ENCODE results near the gene DGKD. TPM values are rescaled to one million over a fixed set of nuclear protein-coding genes. Genes with fewer than 3 reads are reported as not detected.

Gene DGKD, protein sequence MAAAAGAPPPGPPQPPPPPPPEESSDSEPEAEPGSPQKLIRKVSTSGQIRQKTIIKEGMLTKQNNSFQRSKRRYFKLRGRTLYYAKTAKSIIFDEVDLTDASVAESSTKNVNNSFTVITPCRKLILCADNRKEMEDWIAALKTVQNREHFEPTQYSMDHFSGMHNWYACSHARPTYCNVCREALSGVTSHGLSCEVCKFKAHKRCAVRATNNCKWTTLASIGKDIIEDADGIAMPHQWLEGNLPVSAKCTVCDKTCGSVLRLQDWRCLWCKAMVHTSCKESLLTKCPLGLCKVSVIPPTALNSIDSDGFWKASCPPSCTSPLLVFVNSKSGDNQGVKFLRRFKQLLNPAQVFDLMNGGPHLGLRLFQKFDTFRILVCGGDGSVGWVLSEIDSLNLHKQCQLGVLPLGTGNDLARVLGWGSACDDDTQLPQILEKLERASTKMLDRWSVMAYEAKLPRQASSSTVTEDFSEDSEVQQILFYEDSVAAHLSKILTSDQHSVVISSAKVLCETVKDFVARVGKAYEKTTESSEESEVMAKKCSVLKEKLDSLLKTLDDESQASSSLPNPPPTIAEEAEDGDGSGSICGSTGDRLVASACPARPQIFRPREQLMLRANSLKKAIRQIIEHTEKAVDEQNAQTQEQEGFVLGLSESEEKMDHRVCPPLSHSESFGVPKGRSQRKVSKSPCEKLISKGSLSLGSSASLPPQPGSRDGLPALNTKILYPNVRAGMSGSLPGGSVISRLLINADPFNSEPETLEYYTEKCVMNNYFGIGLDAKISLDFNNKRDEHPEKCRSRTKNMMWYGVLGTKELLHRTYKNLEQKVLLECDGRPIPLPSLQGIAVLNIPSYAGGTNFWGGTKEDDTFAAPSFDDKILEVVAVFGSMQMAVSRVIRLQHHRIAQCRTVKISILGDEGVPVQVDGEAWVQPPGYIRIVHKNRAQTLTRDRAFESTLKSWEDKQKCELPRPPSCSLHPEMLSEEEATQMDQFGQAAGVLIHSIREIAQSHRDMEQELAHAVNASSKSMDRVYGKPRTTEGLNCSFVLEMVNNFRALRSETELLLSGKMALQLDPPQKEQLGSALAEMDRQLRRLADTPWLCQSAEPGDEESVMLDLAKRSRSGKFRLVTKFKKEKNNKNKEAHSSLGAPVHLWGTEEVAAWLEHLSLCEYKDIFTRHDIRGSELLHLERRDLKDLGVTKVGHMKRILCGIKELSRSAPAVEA
- 10 to 100 TPM; 23.2 to 30.8 (median 24.4) TPM for polyA plus RNA-seq (ENCODE audit: insufficient read length in 4 of 4)

DNA sequence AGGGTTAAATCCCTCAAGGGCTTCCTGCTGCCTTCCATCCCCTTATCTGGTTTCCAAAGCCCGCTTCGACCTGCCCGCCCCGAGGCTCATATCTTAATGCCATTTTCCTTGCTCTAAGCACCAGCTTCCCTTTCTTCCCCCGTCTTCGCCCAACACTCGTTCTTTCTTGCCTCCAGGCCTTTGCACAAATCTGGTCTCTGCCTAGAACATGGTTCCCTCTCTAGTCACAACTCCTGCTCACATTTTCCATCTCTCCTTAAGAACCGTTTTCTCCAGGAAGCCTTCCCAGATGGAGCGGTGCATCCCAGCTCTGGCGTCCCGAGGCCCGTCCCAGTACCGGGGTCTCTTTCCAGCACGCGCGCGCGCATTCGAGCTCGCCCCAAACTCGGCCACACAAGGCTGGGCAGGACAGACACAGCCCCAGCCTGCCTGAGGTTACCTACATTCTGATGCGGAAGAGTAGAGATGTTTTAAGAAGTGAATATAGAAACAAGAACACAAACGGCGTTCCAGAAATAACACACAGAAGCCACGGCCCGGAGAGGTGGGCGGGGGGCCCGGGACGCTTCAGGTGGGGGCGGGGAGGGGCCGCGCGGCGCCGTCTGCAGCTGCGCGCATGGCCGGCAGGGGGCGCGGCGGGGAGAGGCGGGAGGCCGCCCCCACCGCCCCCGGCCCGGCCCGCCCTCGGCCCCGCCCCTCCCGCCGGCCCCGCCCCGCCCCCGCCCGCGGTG lies at the start of gene DGKD:
DGKD (plus strand) TSS at position 726 of the 731 bp plus-strand sequence. CDS start 25 bp downstream, outside the sequence.
- DNase-seq (ENCODE audit: low read depth in 4 of 4, low spot score in 3 of 4) = peak in 3 of 4 donors; percentile 46 to 55 (median 48)

DNA sequence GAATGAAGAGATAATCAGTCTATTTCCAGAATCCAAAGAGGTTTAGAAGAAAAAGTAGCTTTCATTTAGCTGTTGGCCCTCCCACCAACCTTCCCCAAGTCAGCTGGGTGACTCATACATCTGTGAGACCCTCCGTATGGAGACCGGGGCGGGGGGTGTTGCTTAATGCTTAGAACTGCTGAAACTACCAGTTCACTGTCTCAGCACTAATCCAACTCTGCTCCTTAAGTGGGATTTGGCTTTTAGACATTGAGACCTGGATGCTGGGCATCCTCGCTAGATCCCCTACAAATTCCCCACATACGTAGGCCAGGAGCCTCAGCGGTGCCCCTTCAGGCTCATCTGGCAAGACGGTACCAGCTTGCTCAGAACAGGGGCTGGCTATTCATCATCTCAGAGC lies 46.7 kb upstream of the DGKD start, which contains the start of gene SAG:
SAG (plus strand) TSS at position 252 of the 400 bp plus-strand sequence. CDS start 1,374 bp downstream, outside the sequence.
- DNase-seq (ENCODE audit: low read depth in 4 of 4, low spot score in 3 of 4) = no peak

DNA sequence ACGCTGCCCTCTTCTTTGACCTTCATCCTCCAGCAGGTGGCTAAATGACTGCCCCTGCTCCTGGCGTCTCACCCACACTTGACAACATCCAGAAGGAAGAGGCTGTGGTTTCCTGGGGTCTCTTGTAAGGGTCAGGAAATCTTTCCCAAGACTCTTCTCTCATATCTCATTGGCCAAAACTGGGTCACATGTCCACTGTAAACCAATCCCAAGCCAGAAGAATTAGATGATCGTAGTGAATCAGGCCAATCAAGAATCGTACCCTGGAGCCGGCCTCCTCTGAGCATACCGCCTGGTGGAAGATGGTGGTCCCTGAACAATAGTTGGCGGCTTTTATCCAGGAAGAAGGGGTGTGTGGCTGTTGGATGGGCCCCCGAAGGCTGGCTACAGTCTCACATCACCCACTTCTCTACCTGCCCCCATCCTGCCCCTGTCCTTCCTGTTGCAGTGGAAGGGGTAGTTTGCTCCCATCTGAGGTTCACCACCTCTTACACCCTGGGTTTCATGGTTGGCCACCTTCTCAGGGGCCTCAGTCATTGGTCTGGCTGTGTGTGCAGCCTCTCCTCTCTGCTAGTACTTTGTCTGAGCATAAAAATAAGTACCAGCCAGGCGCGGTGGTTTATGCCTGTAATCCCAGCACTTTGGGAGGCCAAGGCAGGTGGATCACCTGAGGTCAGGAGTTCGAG lies 42.9 kb upstream of the DGKD start:
- DNase-seq (ENCODE audit: low read depth in 4 of 4, low spot score in 3 of 4) = no peak

DNA sequence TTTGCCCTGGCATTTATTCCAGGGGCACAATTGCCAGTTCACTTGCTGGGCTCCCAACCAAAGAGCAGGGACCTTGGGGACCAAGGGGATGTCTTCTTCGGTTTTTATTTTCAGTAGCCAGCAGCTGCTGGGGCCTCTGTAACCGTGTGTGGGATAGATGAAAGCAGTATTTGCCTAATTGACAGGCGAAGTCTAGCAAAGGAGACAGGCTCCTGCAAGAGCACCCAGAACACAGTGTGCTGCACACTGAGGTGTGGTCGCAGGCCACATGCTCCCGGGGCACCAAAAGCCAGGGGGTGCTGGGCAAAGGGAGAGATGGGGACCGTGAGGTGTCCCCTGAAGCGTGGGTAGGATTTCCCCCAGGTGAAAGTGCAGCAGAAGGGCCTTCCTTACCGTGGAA lies 41.4 kb upstream of the DGKD start:
- no peak for DNase-seq (ENCODE audit: low read depth in 4 of 4, low spot score in 3 of 4)

DNA sequence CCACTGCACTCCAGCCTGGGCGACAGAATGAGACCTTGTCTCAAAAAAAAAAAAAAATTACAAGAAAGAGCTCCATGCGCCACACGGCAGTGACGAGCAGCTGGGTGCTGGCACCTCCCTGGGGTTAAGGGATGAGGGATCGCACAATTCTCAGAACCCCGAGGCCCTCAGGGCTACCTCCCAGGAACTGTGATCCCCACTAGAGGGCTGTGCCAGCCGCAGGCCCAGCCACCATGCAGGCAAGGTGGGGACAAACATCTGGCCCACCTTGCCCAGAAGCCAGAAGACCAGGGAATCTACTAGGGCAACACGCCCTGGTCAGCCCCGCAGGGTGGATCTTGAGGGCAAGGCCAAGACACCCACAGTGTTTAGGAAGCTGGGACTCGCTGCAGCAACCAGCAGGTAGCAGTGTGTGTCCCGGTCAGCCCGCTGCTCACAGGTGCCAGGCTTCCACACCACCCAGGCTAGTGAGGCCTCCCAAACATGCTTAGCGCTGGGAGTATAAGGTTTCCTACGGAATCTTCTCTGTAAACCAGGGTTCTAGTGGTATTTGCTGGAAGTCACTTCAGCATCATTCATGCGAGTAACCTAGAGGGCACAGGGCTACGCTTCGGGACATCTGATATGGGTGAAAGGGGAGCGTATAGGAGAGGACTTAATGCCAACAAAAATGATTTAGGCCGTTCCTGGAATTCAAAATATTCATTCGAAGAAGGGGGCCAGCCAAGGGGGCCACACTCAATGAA lies 39.9 kb upstream of the DGKD start:
- DNase-seq (ENCODE audit: low read depth in 4 of 4, low spot score in 3 of 4) = no peak

DNA sequence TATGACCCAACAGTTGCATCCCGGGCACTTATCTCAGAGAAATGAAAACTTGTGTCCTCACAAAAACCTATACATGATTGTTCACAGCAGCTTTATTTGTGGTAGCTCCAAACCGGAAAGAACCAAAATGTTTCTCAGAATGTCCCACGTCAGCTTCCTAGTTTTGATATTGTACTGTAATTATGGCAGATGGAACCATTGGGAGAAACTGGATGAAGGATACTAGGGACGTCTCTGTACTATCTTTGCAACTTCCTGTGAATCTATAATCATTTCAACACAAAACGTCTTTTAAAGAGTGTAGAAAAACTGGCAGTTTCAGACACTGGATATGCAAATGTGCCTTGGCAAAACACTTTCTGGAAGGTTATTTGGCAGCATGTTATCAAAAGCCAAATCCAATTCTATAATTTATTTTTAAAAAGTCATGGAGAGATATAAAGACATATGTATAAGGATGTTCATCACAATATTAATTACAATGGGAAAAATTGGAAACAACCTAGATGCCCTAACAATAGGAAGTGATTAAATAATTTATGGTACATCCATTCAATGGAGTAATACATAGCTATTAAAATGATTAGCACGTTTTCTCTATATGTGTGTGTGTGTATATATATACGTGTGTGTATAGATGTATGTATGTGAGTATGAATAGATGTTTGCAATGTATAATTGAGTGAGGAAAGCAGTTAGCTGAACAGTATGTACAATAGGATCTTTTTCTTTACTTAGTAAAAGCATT lies 36.9 kb upstream of the DGKD start:
- no peak for DNase-seq (ENCODE audit: low read depth in 4 of 4, low spot score in 3 of 4)

DNA sequence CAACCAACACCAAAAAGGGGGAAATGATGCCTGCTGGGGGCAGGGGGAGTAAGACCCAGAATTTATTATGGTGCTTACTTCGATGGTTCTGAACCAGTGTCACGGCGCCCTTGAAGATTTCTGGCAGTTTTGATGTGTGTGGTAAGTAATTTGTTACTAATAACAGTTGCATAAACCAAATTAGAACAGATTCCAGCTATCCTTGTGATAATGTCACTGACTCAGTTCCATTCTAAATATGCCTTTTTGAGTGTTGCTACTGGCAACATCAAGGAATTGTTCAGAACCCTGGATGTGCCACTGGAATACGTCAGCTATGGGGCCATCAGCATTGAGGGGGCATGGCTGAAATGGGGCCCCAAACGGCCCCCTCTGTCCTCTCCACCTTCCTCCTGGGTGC lies 35.0 kb upstream of the DGKD start:
- no peak for DNase-seq (ENCODE audit: low read depth in 4 of 4, low spot score in 3 of 4)

DNA sequence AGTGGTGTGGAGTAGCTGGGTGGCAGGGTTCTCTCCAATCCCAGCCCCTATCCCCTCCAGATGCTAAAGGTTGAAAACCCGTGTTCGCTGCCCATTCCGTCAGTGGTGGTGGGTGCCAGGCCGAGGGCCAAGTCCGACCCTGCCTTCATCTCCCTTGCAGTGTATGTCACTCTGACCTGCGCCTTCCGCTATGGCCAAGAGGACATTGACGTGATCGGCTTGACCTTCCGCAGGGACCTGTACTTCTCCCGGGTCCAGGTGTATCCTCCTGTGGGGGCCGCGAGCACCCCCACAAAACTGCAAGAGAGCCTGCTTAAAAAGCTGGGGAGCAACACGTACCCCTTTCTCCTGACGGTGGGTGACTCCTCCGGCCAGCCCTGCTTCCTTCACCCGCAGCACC lies 33.8 kb upstream of the DGKD start:
- no peak for DNase-seq (ENCODE audit: low read depth in 4 of 4, low spot score in 3 of 4)

DNA sequence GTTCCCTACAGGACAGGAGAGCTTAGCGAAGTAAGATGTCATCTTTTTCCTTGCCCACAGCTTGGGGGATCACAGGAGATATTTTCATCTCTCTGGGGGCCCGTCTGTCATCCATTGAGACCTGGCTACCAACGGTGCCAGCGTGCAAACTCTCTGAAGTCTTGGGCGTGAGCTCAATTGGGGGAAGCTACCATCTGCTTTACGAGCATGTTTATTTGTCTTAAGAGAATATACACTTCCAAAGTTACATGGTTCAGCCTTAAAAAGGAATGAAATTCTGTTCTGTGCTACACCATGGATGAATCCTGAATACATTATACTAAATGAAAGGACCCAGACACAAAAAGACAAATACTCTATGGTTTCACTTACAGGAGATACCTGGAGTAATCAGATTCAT lies 33.1 kb upstream of the DGKD start:
- DNase-seq (ENCODE audit: low read depth in 4 of 4, low spot score in 3 of 4) = no peak

DNA sequence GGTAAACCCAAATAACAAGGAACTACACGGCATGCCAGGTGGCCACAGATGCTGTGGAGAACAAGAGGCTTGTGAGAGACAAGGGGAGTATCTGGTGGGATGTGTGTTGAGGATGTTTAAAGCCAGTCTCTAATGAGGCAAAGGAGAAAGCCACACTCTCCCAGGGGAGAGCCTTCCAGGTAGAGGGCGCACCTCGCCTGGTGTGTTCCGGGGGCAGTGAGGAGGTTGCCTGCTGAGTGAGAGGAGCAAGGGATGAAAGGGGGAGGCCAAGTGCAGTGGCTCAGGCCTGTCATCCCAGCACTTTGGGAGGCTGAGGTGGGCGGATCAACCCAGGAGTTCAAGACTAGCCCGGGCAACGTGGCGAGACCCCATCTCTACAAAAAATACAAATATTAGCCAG lies 30.4 kb upstream of the DGKD start:
- no peak for DNase-seq (ENCODE audit: low read depth in 4 of 4, low spot score in 3 of 4)

DNA sequence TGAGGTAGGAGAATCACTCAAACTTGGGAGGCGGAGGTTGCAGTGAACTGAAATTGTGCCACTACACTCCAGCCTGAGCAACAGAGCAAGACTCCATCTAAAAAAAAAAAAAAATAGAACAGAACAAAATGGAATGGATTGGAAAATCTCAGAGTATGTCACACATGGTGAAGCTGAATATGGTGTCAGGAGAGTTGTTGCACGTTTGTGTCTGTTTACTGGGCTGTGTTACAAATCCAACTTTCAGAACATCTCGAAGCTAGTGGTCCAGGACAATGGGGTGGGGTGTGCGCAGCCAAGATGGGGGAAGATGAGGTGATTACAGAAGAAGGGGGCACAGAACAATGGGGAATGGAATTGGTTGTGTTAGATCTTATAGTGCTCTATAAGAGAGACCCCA lies 29.0 kb upstream of the DGKD start:
- no peak for DNase-seq (ENCODE audit: low read depth in 4 of 4, low spot score in 3 of 4)

DNA sequence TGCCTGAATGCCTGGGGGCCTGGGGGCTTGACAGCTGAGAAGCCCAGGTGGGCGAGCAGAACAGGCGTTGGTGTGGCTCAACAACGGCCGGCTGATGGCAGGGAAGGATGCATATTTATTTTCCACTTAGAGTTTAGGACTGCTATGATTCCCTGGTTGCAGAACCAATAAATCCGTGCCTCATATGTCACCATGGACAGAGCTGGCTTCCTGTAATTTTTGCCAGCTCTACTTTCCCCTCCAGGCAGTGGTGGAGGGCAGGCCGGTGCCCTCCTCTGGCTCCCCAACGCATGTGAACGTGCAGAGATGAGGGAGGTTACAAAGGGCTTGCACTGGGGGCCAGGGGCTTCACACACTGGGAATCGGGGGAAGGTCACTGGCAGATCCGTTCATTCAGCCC lies 28.5 kb upstream of the DGKD start:
- no peak for DNase-seq (ENCODE audit: low read depth in 4 of 4, low spot score in 3 of 4)

DNA sequence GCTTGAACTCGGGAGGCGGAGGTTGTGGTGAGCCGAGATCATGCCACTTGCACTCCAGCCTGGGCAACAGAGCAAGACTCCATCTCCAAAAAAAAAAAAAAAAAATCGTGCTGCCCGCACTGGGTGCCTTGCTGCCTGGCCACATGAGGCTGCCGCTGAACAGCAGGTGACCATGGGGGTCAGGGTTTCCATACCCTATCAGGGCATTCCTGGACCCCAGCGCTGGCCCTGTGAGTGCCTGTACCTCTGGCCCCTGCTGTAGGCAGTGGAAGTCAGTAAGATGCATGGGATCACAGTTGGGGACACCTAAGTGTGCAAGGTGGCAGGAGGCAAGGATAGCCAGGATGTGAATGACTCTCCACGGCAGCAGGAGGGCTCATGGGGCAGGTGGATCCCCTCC lies 27.8 kb upstream of the DGKD start:
- no peak for DNase-seq (ENCODE audit: low read depth in 4 of 4, low spot score in 3 of 4)

DNA sequence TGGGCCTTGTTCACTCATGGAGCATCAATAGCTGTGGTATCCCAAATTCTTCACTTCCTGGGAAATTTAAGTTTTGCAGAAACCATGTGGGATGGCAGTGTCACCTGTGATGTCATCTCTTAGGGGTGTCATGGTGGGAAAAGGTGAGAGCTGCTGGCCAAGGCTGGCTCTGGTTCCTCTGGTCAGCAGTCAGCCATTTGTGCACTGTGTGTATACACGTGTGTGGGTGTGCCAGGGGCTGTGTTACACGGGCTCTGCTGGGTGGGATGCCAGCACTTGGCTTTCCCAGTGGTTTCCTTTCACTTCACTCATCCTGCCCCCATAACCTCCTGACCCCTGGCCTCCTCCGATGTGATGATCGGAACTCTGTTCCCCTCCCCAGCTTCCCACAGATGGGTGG lies 25.4 kb upstream of the DGKD start:
- DNase-seq (ENCODE audit: low read depth in 4 of 4, low spot score in 3 of 4) = no peak

DNA sequence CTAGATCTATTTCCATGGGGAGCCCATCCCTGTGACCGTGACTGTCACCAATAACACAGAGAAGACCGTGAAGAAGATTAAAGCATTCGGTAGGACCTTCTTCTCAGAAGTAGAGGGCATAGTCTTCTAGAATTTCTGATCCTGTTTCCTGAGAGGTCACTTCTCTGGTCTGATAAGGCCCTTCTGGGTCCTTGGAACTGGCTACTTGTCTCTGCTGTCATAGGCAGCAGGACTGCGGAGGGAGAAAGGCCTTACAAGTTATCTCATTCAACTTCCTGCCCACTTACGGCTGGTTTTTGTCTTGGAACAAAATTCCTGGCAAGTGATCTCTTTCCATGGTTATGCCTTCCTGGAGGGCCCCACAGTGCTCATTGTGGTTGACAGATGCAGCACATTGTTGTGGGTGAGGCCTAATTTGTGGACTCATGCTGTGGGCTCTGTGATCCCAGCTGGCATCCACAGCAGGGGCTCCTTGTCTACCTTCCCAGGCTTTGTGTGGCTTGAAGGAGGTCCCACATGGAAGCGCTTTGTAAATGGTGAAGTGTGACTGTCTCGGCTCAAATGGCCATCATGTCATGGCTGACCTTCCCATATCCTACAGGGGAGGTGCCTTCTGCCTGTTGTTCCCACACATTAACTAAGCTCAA lies 24.7 kb upstream of the DGKD start:
- DNase-seq (ENCODE audit: low read depth in 4 of 4, low spot score in 3 of 4) = no peak

DNA sequence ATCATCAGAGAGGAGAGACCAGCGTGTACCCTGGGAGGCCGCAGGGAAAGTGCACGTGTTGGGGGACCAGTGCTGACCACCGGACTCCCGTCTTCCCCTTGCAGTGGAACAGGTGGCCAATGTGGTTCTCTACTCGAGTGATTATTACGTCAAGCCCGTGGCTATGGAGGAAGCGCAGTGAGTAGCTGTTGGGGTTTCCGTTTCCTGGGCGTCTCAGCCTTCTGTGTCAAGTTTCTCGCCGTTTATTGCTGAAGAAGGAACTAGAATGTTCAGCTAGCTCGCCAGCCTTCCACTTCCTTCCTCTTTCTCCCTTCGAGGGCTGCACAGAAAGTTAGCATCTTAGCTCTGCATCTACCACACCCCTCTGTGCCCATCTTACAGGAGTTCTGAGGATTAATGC lies 22.8 kb upstream of the DGKD start:
- DNase-seq (ENCODE audit: low read depth in 4 of 4, low spot score in 3 of 4) = no peak

DNA sequence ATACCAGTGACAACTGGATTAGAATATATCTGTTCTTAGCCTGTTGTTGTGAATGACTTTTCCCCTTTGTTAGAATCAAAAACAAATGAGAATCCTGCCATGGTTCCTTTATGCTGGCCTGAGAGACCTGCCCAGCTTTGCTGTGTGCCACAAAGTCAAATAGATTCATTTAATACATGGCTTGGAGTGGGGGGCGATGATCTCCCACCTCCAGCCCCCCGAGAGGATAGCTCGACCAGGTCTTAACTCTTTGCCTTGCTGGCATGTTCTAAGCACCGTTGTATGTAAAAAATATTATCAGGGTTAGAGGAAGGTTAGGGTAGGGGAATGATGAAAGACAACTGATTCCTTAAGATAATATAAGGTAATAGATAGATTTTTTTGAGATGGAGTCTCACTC lies 22.2 kb upstream of the DGKD start:
- no peak for DNase-seq (ENCODE audit: low read depth in 4 of 4, low spot score in 3 of 4)

DNA sequence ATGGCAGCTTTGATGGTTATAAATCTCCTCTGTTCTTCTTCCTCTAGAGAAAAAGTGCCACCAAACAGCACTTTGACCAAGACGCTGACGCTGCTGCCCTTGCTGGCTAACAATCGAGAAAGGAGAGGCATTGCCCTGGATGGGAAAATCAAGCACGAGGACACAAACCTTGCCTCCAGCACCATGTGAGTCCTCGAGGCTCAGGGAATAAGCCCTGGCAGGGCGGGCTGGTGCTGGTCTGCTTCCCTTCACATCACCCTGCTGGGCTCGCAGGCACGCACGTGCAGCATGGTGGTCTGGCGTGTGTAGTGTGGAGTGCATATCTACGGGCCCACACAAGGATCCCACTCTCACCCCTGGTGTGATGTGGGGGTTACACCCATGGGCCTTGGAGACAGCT lies 19.4 kb upstream of the DGKD start:
- no peak for DNase-seq (ENCODE audit: low read depth in 4 of 4, low spot score in 3 of 4)
